ENCODE measurements around the gene HMGCL. TPM values are rescaled to one million over a fixed set of nuclear protein-coding genes. Genes with fewer than 3 reads are reported as not detected.
"Not testable (repeated sequence)": the region's sequence is repeated elsewhere in the genome, so short reads cannot be mapped to it uniquely, and the experiment has no call there.

The HMGCL gene
- polyA plus RNA-seq, 1 donor (not counting 4 experiments of a cell fraction or from before 2014, with no cell fraction given): 24.1 TPM

DNA sequence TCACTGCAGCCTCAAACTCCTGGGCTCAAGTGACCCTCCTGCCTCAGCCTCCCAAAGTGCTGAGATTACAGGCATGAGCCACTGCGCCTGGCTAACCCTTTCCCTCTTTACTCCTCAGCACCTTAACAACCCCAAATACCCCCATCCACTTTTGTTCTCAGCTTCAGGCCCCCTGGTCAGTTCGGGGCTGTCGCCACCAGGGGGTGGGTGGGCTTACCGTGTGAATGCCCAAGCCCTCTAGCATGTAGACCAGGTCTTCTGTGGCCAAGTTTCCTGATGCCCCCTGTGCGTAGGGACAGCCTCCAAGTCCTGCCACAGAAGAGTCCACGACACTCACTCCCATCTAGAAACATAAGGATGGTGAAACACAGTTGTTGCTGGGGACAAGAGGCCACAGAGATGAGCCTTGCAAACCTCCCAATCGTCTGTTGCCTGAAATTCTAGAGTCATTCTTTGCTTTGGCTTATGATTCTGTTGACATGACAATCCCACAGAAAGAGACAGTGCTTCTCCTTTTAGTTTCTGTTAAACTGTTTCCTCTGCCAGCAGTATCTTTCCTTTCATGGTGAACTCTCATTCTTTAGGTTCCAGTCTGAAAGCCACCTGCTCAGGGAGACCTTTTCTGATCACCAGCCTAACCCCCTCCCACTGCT is 20.9 kb downstream of the HMGCL start:
- Histone ChIP-seq H3K27ac (ENCODE audit: control insufficient read depth, insufficient read depth, low read length) (no peak overlapping the region), H3K4me1 (ENCODE audit: control insufficient read depth, extremely low read depth, insufficient read depth, low read length) (peaks cover 6% of the 10 kb centered on the region), H3K4me2 (ENCODE audit: control insufficient read depth, extremely low read depth, insufficient read depth, low read depth, low read length) (no peak overlapping the region), H3K36me3 (ENCODE audit: control insufficient read depth in 2 of 2, extremely low read depth in 1 of 2, insufficient read depth in 2 of 2, low read length in 2 of 2) (peaks cover 0 to 6% of the 10 kb centered on the region in 2 experiments), H2AFZ (ENCODE audit: control insufficient read depth, low read length) (no peak overlapping the region), H3K79me2 (ENCODE audit: control insufficient read depth, insufficient read depth, low read length) (peaks cover 1% of the 10 kb centered on the region), H3K9me3 (ENCODE audit: control insufficient read depth, low read depth, low read length) (no peaks in the 10 kb centered on the region), H3K9ac (ENCODE audit: control insufficient read depth, extremely low read depth, insufficient read depth, low read length) (no peak overlapping the region), H3K27me3 (ENCODE audit: control insufficient read depth, extremely low read depth, insufficient read depth, low read length) (no peaks in the 10 kb centered on the region), H3K4me3 (ENCODE audit: control insufficient read depth in 2 of 3, extremely low read depth in 1 of 3, insufficient read depth in 2 of 3, low read depth in 1 of 3, low read length in 3 of 3) (no peak overlapping the region), H3K9me1 (ENCODE audit: control insufficient read depth, extremely low read depth, insufficient read depth, low read length) (no peaks in the 10 kb centered on the region), H4K20me1 (ENCODE audit: control insufficient read depth, extremely low read depth, insufficient read depth, low read length) (no peaks in the 10 kb centered on the region)
- DNase-seq (ENCODE audit: low read depth, low spot score): no peak
- dilution Hi-C loops (cut with MboI; ENCODE audit: extremely low pct_ligation_motif_present, low sequenced_read_pairs): no loop called here
- no peak for TF ChIP-seq EZH2 (IDR thresholded peaks at IDR 0.05; ENCODE audit: low read length)
- TF ChIP-seq, protein P1, sequence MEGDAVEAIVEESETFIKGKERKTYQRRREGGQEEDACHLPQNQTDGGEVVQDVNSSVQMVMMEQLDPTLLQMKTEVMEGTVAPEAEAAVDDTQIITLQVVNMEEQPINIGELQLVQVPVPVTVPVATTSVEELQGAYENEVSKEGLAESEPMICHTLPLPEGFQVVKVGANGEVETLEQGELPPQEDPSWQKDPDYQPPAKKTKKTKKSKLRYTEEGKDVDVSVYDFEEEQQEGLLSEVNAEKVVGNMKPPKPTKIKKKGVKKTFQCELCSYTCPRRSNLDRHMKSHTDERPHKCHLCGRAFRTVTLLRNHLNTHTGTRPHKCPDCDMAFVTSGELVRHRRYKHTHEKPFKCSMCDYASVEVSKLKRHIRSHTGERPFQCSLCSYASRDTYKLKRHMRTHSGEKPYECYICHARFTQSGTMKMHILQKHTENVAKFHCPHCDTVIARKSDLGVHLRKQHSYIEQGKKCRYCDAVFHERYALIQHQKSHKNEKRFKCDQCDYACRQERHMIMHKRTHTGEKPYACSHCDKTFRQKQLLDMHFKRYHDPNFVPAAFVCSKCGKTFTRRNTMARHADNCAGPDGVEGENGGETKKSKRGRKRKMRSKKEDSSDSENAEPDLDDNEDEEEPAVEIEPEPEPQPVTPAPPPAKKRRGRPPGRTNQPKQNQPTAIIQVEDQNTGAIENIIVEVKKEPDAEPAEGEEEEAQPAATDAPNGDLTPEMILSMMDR (optimal IDR thresholded peaks at IDR 0.05 in 1 of 3, IDR thresholded peaks at IDR 0.05 in 1 of 3, conservative IDR thresholded peaks at IDR 0.05 in 1 of 3; ENCODE audit: extremely low read depth in 1 of 3, insufficient read depth in 2 of 3, low read length in 3 of 3): no peak
- FAIRE-seq: no peak

- dilution Hi-C loops (cut with MboI; ENCODE audit: extremely low pct_ligation_motif_present, low sequenced_read_pairs): no loop called here
Measured at GRCh38 chr1:23803674-23804073, 21.6 kb downstream of the HMGCL start.

DNA sequence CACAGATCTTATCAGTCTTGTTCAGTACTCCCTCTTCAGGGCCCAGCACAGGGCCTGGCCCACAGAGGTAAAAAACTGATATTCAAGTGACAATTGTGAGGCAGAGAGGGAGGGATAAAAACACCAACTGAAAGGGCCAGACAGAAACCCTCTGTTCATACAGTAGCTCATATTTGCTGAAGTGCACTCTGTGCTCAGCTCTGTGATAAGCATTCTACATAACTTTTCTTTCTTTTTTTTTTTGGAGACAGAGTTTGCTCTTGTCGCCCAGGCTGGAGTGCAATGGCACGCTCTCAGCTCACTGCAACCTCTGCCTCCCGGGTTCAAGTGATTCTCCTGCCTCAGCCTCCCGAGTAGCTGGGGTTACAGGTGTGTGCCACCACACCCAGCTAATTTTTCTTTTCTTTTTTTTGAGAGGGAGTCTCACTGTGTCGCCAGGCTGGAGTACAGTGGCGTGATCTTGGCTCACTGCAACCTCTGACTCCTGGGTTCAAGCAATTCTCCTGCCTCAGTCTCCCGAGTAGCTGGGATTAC is 22.4 kb downstream of the HMGCL start:
- H3K4me1 ChIP-seq (ENCODE audit: control insufficient read depth, extremely low read depth, insufficient read depth, low read length): peaks cover 14% of the 10 kb centered on the region
- FAIRE-seq; H3K4me2 ChIP-seq (ENCODE audit: control insufficient read depth, extremely low read depth, insufficient read depth, low read depth, low read length); H3K4me3 ChIP-seq (ENCODE audit: control insufficient read depth in 2 of 3, extremely low read depth in 1 of 3, insufficient read depth in 2 of 3, low read depth in 1 of 3, low read length in 3 of 3); H3K9me3 ChIP-seq (ENCODE audit: control insufficient read depth, low read depth, low read length); H3K9ac ChIP-seq (ENCODE audit: control insufficient read depth, extremely low read depth, insufficient read depth, low read length); H3K79me2 ChIP-seq (ENCODE audit: control insufficient read depth, insufficient read depth, low read length); H3K27me3 ChIP-seq (ENCODE audit: control insufficient read depth, extremely low read depth, insufficient read depth, low read length); H3K27ac ChIP-seq (ENCODE audit: control insufficient read depth, insufficient read depth, low read length); DNase-seq (ENCODE audit: low read depth, low spot score); H2AFZ ChIP-seq (ENCODE audit: control insufficient read depth, low read length); H3K9me1 ChIP-seq (ENCODE audit: control insufficient read depth, extremely low read depth, insufficient read depth, low read length); H4K20me1 ChIP-seq (ENCODE audit: control insufficient read depth, extremely low read depth, insufficient read depth, low read length); dilution Hi-C loops (cut with MboI; ENCODE audit: extremely low pct_ligation_motif_present, low sequenced_read_pairs): not testable (repeated sequence)
- peaks cover 10% of the 10 kb centered on the region in 2 experiments for H3K36me3 ChIP-seq (ENCODE audit: control insufficient read depth in 2 of 2, extremely low read depth in 1 of 2, insufficient read depth in 2 of 2, low read length in 2 of 2)

More at GRCh38 chr1:23803674-23804073, 21.6 kb downstream of the HMGCL start:
- no peak overlapping the region for H3K9ac ChIP-seq (ENCODE audit: control insufficient read depth, extremely low read depth, insufficient read depth, low read length)
- H3K4me2 ChIP-seq (ENCODE audit: control insufficient read depth, extremely low read depth, insufficient read depth, low read depth, low read length): no peak overlapping the region
- FAIRE-seq: no peak
- no peaks in the 10 kb centered on the region for H3K9me3 ChIP-seq (ENCODE audit: control insufficient read depth, low read depth, low read length)
- H2AFZ ChIP-seq (ENCODE audit: control insufficient read depth, low read length): no peak overlapping the region
- no peak overlapping the region for H3K27ac ChIP-seq (ENCODE audit: control insufficient read depth, insufficient read depth, low read length)
- H3K36me3 ChIP-seq (ENCODE audit: control insufficient read depth in 2 of 2, extremely low read depth in 1 of 2, insufficient read depth in 2 of 2, low read length in 2 of 2): peaks cover 5 to 9% of the 10 kb centered on the region in 2 experiments
- peaks cover 1% of the 10 kb centered on the region for H3K79me2 ChIP-seq (ENCODE audit: control insufficient read depth, insufficient read depth, low read length)
- TF ChIP-seq EZH2 (IDR thresholded peaks at IDR 0.05; ENCODE audit: low read length): no peak
- TF ChIP-seq, protein P1 (optimal IDR thresholded peaks at IDR 0.05 in 1 of 3, IDR thresholded peaks at IDR 0.05 in 1 of 3, conservative IDR thresholded peaks at IDR 0.05 in 1 of 3; ENCODE audit: extremely low read depth in 1 of 3, insufficient read depth in 2 of 3, low read length in 3 of 3): no peak
- H4K20me1 ChIP-seq (ENCODE audit: control insufficient read depth, extremely low read depth, insufficient read depth, low read length): no peaks in the 10 kb centered on the region
- H3K4me3 ChIP-seq (ENCODE audit: control insufficient read depth in 2 of 3, extremely low read depth in 1 of 3, insufficient read depth in 2 of 3, low read depth in 1 of 3, low read length in 3 of 3): no peak overlapping the region
- no peak for DNase-seq (ENCODE audit: low read depth, low spot score)
- no peaks in the 10 kb centered on the region for H3K27me3 ChIP-seq (ENCODE audit: control insufficient read depth, extremely low read depth, insufficient read depth, low read length)
- H3K9me1 ChIP-seq (ENCODE audit: control insufficient read depth, extremely low read depth, insufficient read depth, low read length): no peaks in the 10 kb centered on the region
- peaks cover 13% of the 10 kb centered on the region for H3K4me1 ChIP-seq (ENCODE audit: control insufficient read depth, extremely low read depth, insufficient read depth, low read length)

Measured in keratinocyte (primary cell).